ENCODE data around the gene ARHGEF4.
"Not testable (repeated sequence)": the region's sequence is repeated elsewhere in the genome, so short reads cannot be mapped to it uniquely, and the experiment has no call there.

ARHGEF4 gene

GRCh38 chr2:130975729-130976128, 139.0 kb downstream of the ARHGEF4 start:
- no peak for DNase-seq (ENCODE audit: low read depth in 3 of 3)

- DNase-seq (ENCODE audit: low read depth in 3 of 3): no peak
Measured at GRCh38 chr2:130976591-130977237, 140.0 kb downstream of the ARHGEF4 start.

- no peak for DNase-seq (ENCODE audit: low read depth in 3 of 3)
Measured at GRCh38 chr2:130977461-130978050, 140.8 kb downstream of the ARHGEF4 start.

GRCh38 chr2:130981667-130982066, 145.0 kb downstream of the ARHGEF4 start:
- DNase-seq (ENCODE audit: low read depth in 3 of 3): no peak

GRCh38 chr2:130985206-130985780, 148.6 kb downstream of the ARHGEF4 start:
- DNase-seq (ENCODE audit: low read depth in 3 of 3): no peak

- DNase-seq (ENCODE audit: low read depth in 3 of 3): no peak
Measured at GRCh38 chr2:130985831-130986649, 149.3 kb downstream of the ARHGEF4 start.

- DNase-seq (ENCODE audit: low read depth in 3 of 3): no peak
Measured at GRCh38 chr2:130986890-130987493, 150.3 kb downstream of the ARHGEF4 start.

- DNase-seq (ENCODE audit: low read depth in 3 of 3): no peak
Measured at GRCh38 chr2:130987519-130988425, 151.1 kb downstream of the ARHGEF4 start.

- DNase-seq (ENCODE audit: low read depth in 3 of 3): not testable (repeated sequence)
Measured at GRCh38 chr2:130991446-130991845, 154.7 kb downstream of the ARHGEF4 start.

- DNase-seq (ENCODE audit: low read depth in 3 of 3): not testable (repeated sequence)
Measured at GRCh38 chr2:130992003-130992402, 155.3 kb downstream of the ARHGEF4 start.

- DNase-seq (ENCODE audit: low read depth in 3 of 3): no peak
Measured at GRCh38 chr2:130996691-130997090, 160.0 kb downstream of the ARHGEF4 start.

GRCh38 chr2:130997198-130997597, 160.5 kb downstream of the ARHGEF4 start:
- DNase-seq (ENCODE audit: low read depth in 3 of 3): no peak

GRCh38 chr2:130998561-130998960, 161.8 kb downstream of the ARHGEF4 start:
- no peak for DNase-seq (ENCODE audit: low read depth in 3 of 3)

GRCh38 chr2:131004446-131005209, 167.9 kb downstream of the ARHGEF4 start:
- DNase-seq (ENCODE audit: low read depth in 3 of 3): no peak

- no peak for DNase-seq (ENCODE audit: low read depth in 3 of 3)
Measured at GRCh38 chr2:131005216-131005935, 168.7 kb downstream of the ARHGEF4 start.

GRCh38 chr2:131006561-131006960, 169.8 kb downstream of the ARHGEF4 start:
- no peak for DNase-seq (ENCODE audit: low read depth in 3 of 3)

GRCh38 chr2:131008967-131009366, 172.3 kb downstream of the ARHGEF4 start:
- DNase-seq (ENCODE audit: low read depth in 3 of 3): no peak

- no peak for DNase-seq (ENCODE audit: low read depth in 3 of 3)
Measured at GRCh38 chr2:131009713-131010475, 173.2 kb downstream of the ARHGEF4 start.

- no peak for DNase-seq (ENCODE audit: low read depth in 3 of 3)
Measured at GRCh38 chr2:131010566-131010965, 173.9 kb downstream of the ARHGEF4 start.

Data from stimulated activated CD4-positive, alpha-beta T cell treated with anti-CD3 and anti-CD28 coated beads, TNF-alpha, amount 100 ng/mL, for 48 hours (primary cell).